ENCODE results near the gene ARHGAP6.
A peak's percentile ranks its signal among the peaks of the same experiment; 100 is the strongest.

Gene ARHGAP6, protein sequence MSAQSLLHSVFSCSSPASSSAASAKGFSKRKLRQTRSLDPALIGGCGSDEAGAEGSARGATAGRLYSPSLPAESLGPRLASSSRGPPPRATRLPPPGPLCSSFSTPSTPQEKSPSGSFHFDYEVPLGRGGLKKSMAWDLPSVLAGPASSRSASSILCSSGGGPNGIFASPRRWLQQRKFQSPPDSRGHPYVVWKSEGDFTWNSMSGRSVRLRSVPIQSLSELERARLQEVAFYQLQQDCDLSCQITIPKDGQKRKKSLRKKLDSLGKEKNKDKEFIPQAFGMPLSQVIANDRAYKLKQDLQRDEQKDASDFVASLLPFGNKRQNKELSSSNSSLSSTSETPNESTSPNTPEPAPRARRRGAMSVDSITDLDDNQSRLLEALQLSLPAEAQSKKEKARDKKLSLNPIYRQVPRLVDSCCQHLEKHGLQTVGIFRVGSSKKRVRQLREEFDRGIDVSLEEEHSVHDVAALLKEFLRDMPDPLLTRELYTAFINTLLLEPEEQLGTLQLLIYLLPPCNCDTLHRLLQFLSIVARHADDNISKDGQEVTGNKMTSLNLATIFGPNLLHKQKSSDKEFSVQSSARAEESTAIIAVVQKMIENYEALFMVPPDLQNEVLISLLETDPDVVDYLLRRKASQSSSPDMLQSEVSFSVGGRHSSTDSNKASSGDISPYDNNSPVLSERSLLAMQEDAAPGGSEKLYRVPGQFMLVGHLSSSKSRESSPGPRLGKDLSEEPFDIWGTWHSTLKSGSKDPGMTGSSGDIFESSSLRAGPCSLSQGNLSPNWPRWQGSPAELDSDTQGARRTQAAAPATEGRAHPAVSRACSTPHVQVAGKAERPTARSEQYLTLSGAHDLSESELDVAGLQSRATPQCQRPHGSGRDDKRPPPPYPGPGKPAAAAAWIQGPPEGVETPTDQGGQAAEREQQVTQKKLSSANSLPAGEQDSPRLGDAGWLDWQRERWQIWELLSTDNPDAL (N-terminal part only)

DNA sequence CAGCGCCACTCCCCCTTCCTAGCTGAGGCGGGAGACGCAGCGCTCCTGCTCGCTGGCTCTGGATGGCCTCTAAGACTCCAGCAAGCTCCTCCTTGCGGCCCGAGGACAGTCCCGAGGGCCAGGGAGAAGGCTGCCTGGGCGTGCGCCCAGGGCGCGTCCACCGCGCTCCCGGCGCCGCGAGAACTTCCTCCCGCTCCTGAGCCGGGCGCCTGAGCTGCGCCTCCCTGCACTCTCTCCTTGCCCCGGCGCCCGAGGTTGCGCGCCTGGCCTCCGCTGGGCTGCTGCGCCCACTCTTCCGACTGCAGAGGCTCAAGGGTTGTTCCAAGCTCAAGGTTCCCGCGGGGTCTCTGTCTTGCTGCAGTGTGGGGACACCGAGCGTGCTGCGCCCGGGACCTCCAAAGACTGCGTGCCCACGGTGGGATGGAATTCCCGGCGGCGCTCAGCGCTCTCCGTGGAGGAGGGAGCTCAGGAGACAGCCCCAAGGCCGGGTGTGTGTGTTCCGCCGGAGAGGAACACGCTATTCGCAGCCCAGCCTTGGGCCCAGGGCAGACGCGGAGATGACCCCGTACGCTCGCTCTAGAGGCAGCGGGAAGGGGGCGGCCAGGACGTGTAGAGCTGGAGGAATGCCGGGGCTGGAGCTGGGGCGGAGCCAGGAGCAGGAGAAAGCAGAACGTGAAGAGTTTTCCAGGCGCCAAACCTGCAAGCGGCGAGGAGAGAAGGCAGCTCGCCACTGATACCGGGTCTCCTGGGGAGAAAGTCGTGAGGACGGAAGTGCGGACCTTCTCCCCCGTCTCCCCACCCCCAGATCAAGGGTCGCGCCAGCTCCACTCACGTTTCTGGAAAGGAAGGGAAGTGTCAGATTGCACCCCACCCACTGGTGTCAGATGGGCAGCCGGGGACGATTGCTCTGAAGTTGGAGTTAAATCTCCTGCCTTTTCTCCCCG is at the start of gene ARHGAP6:
Gene ARHGAP6, minus strand, starts transcription at position 753 of the 944 bp plus-strand sequence. CDS start 1,092 bp downstream, outside the sequence.
- no peak for DNase-seq (ENCODE audit: low read depth, low spot score)
- H3K4me3 ChIP-seq (ENCODE audit: low read depth, low read length): peak within 1 kb of the TSS; percentile 55
- CTCF ChIA-PET: interaction anchor here (1.1 to 1.7 kb wide), 2 partner anchors 23 to 59 kb away, joined by 5 read pairs; no protein-coding TSS in a partner anchor
- TF ChIP-seq, protein P1, sequence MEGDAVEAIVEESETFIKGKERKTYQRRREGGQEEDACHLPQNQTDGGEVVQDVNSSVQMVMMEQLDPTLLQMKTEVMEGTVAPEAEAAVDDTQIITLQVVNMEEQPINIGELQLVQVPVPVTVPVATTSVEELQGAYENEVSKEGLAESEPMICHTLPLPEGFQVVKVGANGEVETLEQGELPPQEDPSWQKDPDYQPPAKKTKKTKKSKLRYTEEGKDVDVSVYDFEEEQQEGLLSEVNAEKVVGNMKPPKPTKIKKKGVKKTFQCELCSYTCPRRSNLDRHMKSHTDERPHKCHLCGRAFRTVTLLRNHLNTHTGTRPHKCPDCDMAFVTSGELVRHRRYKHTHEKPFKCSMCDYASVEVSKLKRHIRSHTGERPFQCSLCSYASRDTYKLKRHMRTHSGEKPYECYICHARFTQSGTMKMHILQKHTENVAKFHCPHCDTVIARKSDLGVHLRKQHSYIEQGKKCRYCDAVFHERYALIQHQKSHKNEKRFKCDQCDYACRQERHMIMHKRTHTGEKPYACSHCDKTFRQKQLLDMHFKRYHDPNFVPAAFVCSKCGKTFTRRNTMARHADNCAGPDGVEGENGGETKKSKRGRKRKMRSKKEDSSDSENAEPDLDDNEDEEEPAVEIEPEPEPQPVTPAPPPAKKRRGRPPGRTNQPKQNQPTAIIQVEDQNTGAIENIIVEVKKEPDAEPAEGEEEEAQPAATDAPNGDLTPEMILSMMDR (IDR thresholded peaks at IDR 0.05; ENCODE audit: insufficient read depth, low read length, missing control alignments): no peak
- POLR2A ChIA-PET: no interaction called here

DNA sequence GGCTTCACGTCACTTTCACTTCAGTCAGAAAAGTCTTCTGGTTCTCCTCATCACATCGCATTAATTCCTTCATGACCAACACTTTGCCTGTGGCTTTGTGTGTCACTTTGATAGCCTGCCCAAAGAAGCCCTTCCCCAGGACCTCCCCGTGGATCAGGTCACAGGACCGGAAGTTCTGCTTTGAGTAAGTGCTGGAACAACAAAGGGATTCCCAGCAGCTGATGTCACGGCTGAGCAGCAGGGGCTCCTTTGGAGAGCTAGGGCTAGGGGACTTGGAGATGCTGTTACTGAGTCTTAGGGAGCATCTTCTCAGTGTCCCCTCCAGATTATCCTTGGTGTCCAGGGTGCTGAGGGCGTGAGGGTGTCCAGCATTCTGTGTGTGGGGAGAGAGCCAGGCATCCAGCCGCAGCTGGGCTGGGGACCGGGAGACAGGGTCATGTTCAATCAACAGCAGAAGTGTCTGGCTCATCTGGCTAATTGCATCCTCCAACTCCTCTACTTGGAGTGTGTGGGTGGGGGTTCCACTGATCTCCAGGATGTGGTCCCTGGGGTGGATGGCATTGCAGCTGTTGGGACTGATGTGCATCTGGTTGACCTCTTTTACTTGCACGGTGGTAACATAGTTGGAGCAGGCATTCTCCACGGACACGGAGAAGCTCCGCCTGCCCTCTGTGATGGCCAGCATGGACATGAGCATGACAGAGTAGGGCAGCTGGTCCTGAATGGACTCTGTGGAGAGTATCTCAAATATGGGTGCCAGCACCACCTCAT is 39.2 kb upstream of the ARHGAP6 start:
- TF ChIP-seq, protein P1 (IDR thresholded peaks at IDR 0.05; ENCODE audit: insufficient read depth, low read length, missing control alignments): no peak
- ChIA-PET POLR2A (no interaction called here), CTCF (no interaction called here)
- DNase-seq (ENCODE audit: low read depth, low spot score): no peak
- H3K4me3 ChIP-seq (ENCODE audit: low read depth, low read length): no peak overlapping the region

DNA sequence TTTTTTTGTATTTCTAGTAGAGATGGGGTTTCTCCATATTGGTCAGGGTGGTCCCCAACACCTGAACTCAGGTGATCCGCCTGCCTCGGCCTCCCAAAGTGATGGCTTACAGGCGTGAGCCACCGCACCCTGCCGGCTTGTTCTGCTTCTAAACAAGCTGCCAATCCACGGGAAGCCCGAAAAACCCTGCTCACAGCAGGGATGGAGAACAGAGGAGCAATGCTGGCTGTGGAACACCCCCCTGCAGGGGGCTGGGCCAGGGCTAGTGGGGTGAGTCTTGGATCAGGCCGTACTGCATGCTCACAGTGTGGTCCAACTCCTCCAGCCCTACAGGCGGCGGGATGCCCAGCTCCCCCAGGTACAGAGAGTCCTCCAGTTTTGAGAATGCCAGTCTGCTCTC is 38.1 kb upstream of the ARHGAP6 start:
- no peak for DNase-seq (ENCODE audit: low read depth, low spot score)
- ChIA-PET POLR2A (no interaction called here), CTCF (no interaction called here)
- TF ChIP-seq, protein P1 (IDR thresholded peaks at IDR 0.05; ENCODE audit: insufficient read depth, low read length, missing control alignments): no peak
- no peak overlapping the region for H3K4me3 ChIP-seq (ENCODE audit: low read depth, low read length)

DNA sequence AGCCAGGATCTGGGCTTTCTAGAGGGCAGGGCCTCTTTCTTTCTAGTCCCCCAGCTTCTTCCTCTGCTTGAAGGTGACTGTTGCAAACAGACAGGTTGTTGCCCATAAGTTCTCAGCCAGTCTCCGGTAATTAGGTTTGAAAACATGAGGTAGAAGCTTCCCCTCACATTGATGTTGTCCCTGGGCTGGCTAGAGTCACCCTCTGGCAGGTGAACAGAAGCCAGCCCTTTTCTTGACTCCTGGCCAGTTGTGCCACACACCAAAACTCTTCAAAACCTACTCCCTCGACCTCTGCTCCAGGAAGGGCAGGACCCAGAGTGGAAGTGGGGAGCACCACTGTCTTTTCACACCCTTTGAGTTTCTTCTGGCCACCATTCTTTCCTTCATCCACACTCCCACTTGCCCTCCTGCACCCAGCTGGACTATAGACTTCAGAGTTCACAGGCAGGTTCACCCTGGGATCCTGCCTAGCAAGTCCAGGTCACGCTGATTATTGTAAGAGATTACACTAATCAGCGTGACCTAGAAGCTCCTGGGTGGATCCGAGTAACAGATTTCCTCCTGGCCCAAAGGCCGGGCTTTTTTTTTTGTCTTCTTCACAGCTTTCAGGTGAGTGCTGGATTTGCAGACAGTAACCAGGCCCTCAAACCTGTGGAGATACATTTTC is 37.4 kb upstream of the ARHGAP6 start:
- H3K4me3 ChIP-seq (ENCODE audit: low read depth, low read length): no peak overlapping the region
- DNase-seq (ENCODE audit: low read depth, low spot score): no peak
- ChIA-PET CTCF (interaction anchor here (1.5 kb wide), 1 partner anchor 21 kb away, joined by 3 read pairs; no protein-coding TSS in a partner anchor), POLR2A (no interaction called here)
- TF ChIP-seq, protein P1 (IDR thresholded peaks at IDR 0.05; ENCODE audit: insufficient read depth, low read length, missing control alignments): no peak

DNA sequence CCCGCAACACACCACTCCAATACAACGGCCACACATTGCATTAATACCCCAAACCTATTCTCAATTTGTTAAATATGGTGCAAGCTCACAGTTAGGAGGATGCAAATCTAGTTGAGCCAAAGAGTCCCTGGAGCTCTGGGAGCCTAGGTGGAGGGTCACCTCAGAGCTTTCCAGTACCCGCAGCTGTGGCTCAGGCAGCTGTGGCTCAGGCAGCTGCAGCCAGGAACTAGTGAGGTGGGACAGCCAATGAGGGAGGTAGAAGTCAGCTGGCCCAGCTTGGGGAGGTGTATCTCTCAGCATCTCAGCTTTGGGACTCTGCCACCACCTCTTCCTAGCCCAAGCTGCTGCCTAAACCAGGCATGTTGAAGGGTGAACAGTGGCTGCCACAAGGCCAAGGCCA is 36.7 kb upstream of the ARHGAP6 start:
- no peak for DNase-seq (ENCODE audit: low read depth, low spot score)
- no peak overlapping the region for H3K4me3 ChIP-seq (ENCODE audit: low read depth, low read length)
- ChIA-PET POLR2A (no interaction called here), CTCF (interaction anchor here (1.5 kb wide), 1 partner anchor 22 kb away, joined by 3 read pairs; no protein-coding TSS in a partner anchor)
- TF ChIP-seq, protein P1 (IDR thresholded peaks at IDR 0.05; ENCODE audit: insufficient read depth, low read length, missing control alignments): no peak
